OCI-LY1 (cell line): ENCODE data around the gene RASL11B.

Experiments used
- H2AFZ ChIP-seq: fragments of 200-600 bp; sonication (generic), shearing (Covaris generic); 2 replicates; pipeline ENCODE4 v1.6.0; 2014; ENCODE audit warnings: antibody characterized with exemption, mild to moderate bottlenecking, low read length
- H3F3A ChIP-seq: fragments of 200-600 bp; sonication (generic), shearing (Covaris generic); 2 replicates; pipeline ENCODE4 v1.6.0; 2014; ENCODE audit warnings: mild to moderate bottlenecking, antibody characterized with exemption, low read length, moderate library complexity; ENCODE audit not compliant: insufficient read depth
- H3K27ac ChIP-seq: fragments of 200-600 bp; sonication (generic); 2 replicates; pipeline ENCODE4 v1.5.1; 2014; ENCODE audit warnings: low read length, mixed run types, mild to moderate bottlenecking, low read depth; ENCODE audit not compliant: poor library complexity, severe bottlenecking
- H3K27me3 ChIP-seq: fragments of 200-600 bp; sonication (generic); 2 replicates; pipeline ENCODE4 v1.6.0; 2014; ENCODE audit warnings: antibody characterized with exemption, mild to moderate bottlenecking, low read length, moderate library complexity; ENCODE audit not compliant: insufficient read depth
- H3K36me3 ChIP-seq: fragments of 200-600 bp; sonication (generic); 2 replicates; pipeline ENCODE4 v1.6.1; 2014; ENCODE audit warnings: mild to moderate bottlenecking, antibody characterized with exemption, low read length, moderate library complexity, mixed read lengths; ENCODE audit not compliant: insufficient read depth
- H3K4me1 ChIP-seq: fragments of 200-600 bp; sonication (generic); 2 replicates; pipeline ENCODE4 v1.5.1; 2014; ENCODE audit warnings: mild to moderate bottlenecking, low read length, moderate library complexity; ENCODE audit not compliant: insufficient read depth, severe bottlenecking
- H3K4me2 ChIP-seq: fragments of 200-600 bp; sonication (generic), shearing (Covaris generic); 2 replicates; pipeline ENCODE4 v1.6.1; 2014; ENCODE audit warnings: low read length
- H3K4me3 ChIP-seq: fragments of 200-600 bp; sonication (generic); 2 replicates; pipeline ENCODE4 v1.5.1; 2014; ENCODE audit warnings: low read length, low read depth, mild to moderate bottlenecking, mixed read lengths; ENCODE audit not compliant: poor library complexity, severe bottlenecking
- H3K79me2 ChIP-seq: fragments of 200-600 bp; shearing (Covaris generic); 2 replicates; pipeline ENCODE4 v1.6.1; 2016; ENCODE audit warnings: mixed run types, low read length, mixed read lengths; ENCODE audit not compliant: insufficient read depth
- H3K9ac ChIP-seq: fragments of 200-600 bp; sonication (generic), shearing (Covaris generic); 2 replicates; pipeline ENCODE4 v1.6.1; 2014; ENCODE audit warnings: mild to moderate bottlenecking, low read length, mixed read lengths
- H3K9me2 ChIP-seq: fragments of 200-600 bp; sonication (generic), shearing (Covaris generic); 2 replicates; pipeline ENCODE4 v1.6.1; 2014; ENCODE audit warnings: low read depth, mild to moderate bottlenecking, low read length, mixed read lengths
- H3K9me3 ChIP-seq: fragments of 200-600 bp; shearing (Covaris generic); 2 replicates; pipeline ENCODE4 v1.6.1; 2014; ENCODE audit warnings: low read length, mixed read lengths
- H4K20me1 ChIP-seq: fragments of 200-600 bp; sonication (generic), shearing (Covaris generic); 2 replicates; pipeline ENCODE4 v1.6.0; 2016; ENCODE audit warnings: mild to moderate bottlenecking, low read length; ENCODE audit not compliant: insufficient read depth
- EZH2 ChIP-seq: fragments of 200-600 bp; sonication (generic), shearing (Covaris generic); IDR thresholded peaks from 2 replicates; pipeline ENCODE4 v1.8.0; 2017; ENCODE audit warnings: borderline replicate concordance, mixed run types, mild to moderate bottlenecking, antibody characterized with exemption, low read length, moderate library complexity, mixed read lengths
- TF ChIP-seq, protein P1 (sequence below): fragments of 200-600 bp; sonication (generic), shearing (Covaris generic); IDR thresholded peaks from 2 replicates; pipeline ENCODE4 v1.5.1; 2017; ENCODE audit warnings: mild to moderate bottlenecking, antibody characterized with exemption, low read length, moderate library complexity, mixed read lengths

Gene RASL11B

DNA sequence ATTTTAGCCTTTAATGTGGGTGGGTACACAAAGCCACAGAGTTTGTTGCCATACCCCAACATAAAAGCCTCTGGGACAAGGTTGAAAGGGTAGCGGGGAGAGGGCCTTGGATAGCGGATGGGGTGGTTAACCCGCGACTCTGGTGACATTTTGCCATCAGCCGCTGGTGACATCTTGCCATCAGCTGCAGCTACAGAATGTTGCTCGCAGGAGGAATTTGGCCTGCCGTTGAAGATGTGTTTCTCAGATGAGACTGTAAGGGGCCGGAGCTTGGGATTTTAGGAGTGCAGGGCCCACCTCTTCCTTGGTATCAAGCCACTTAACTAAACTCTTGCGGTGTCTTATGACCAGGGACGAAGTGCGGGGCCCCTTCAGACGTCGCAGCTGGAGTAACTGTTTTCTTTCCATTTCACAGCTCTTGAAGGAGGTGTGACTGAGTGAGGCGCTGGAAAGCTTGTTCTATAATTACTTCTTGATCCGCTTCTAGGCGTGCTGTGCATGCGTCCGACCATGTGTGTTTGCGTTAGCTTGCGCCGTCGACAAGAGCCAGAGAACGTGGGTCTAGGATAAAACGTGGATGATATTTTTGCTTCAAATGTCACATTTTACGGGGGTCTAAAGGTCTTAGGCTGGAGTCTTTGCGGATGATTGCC lies 820 bp upstream of the RASL11B start:
- Histone ChIP-seq H3K9me3 (no peaks in the 10 kb centered on the region), H2AFZ (0 out of 2 replicates have a peak overlapping the region, but pooled peaks have one; percentile 43), H3K9ac (peak overlapping the region; percentile 40; the same call in 1 of the 2 replicates), H4K20me1 (no peaks in the 10 kb centered on the region), H3F3A (no peaks in the 10 kb centered on the region), H3K4me3 (peak overlapping the region; percentile 59), H3K27me3 (no peaks in the 10 kb centered on the region), H3K9me2 (no peaks in the 10 kb centered on the region), H3K79me2 (no peaks in the 10 kb centered on the region), H3K27ac (no peak overlapping the region), H3K36me3 (no peaks in the 10 kb centered on the region), H3K4me1 (peaks cover 11% of the 10 kb centered on the region), H3K4me2 (peak overlapping the region; percentile 76)
- TF ChIP-seq EZH2, result no peak
- TF ChIP-seq, protein P1, sequence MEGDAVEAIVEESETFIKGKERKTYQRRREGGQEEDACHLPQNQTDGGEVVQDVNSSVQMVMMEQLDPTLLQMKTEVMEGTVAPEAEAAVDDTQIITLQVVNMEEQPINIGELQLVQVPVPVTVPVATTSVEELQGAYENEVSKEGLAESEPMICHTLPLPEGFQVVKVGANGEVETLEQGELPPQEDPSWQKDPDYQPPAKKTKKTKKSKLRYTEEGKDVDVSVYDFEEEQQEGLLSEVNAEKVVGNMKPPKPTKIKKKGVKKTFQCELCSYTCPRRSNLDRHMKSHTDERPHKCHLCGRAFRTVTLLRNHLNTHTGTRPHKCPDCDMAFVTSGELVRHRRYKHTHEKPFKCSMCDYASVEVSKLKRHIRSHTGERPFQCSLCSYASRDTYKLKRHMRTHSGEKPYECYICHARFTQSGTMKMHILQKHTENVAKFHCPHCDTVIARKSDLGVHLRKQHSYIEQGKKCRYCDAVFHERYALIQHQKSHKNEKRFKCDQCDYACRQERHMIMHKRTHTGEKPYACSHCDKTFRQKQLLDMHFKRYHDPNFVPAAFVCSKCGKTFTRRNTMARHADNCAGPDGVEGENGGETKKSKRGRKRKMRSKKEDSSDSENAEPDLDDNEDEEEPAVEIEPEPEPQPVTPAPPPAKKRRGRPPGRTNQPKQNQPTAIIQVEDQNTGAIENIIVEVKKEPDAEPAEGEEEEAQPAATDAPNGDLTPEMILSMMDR, result no peak

GRCh38 chr4:52862639-52863161 lies 583 bp downstream of the RASL11B start:
- TF ChIP-seq, protein P1, result no peak
- TF ChIP-seq EZH2, result no peak
- Histone ChIP-seq H3K9me2 (no peaks in the 10 kb centered on the region), H3K36me3 (no peaks in the 10 kb centered on the region), H3K4me3 (peak overlapping the region; percentile 59), H3K79me2 (no peaks in the 10 kb centered on the region), H2AFZ (no peak overlapping the region), H4K20me1 (no peaks in the 10 kb centered on the region), H3K27me3 (no peaks in the 10 kb centered on the region), H3K4me1 (peaks cover 11% of the 10 kb centered on the region), H3K9ac (peak overlapping the region; percentile 52; the same call in 1 of the 2 replicates), H3F3A (no peaks in the 10 kb centered on the region), H3K27ac (no peak overlapping the region), H3K4me2 (peak overlapping the region; percentile 76), H3K9me3 (no peaks in the 10 kb centered on the region)

DNA sequence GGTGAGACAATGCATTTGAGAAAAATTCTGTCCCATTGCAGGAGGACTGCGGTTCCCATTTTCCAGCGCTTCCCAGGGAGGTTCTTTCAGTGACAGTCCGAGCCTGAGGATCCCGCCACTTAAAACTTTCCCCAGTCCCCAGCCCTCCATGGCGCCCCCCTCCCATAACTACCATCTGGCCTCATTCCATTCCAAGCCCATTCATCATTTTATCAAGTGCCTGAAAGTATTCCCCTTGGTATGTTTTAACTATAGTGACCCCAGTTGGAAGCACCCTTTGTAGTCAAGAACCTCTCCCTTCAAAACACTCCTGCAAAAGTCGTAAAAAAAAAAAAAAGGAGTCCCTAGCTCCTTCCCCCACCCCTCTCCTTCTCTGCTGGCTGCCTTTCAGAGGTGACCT lies 1.2 kb downstream of the RASL11B start:
- Histone ChIP-seq H4K20me1 (no peaks in the 10 kb centered on the region), H3F3A (no peaks in the 10 kb centered on the region), H3K9ac (no peak overlapping the region), H3K4me3 (no peak overlapping the region), H3K9me3 (no peaks in the 10 kb centered on the region), H2AFZ (no peak overlapping the region), H3K27ac (no peak overlapping the region), H3K4me2 (no peak overlapping the region), H3K79me2 (no peaks in the 10 kb centered on the region), H3K9me2 (no peaks in the 10 kb centered on the region), H3K36me3 (no peaks in the 10 kb centered on the region), H3K27me3 (no peaks in the 10 kb centered on the region), H3K4me1 (peaks cover 11% of the 10 kb centered on the region)
- no peak for TF ChIP-seq EZH2
- TF ChIP-seq, protein P1, result no peak
